Measurements from ENCODE around the gene TRIM47. TPM values are rescaled to one million over a fixed set of nuclear protein-coding genes. Genes with fewer than 3 reads are reported as not detected.

TRIM47 gene
- total RNA-seq, 2 donors from 2014 or later: 33.7 to 71.5 TPM

DNA sequence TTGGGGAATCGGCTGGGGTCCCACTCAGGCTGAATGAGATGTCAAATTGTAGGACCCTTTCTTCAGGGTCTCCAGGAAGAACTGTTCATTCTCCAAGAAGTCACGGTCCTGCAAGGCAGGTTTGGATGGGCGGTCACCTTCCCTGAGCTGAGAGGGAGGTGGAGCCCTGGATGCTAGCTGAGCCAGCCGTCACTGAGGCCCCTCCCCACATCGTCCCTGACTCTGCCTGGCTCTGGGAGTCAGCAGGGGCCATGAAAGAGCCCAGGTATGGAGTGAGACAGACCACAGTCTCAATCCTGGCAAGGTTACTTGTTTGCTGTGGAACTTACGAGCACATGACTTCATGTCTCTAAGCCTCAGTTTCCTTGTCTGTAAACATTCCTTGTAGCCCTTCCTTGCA is 32.3 kb upstream of the TRIM47 start:
- Histone ChIP-seq H3K4me1 (no peaks in the 10 kb centered on the region), H3K27ac (no peak overlapping the region), H3K27me3 (no peaks in the 10 kb centered on the region), H3K9me3 (no peaks in the 10 kb centered on the region), H3K4me3 (no peak overlapping the region), H3K9ac (ENCODE audit: low read depth in 2 of 2, low read length in 2 of 2) (no peak overlapping the region), H3K36me3 (no peaks in the 10 kb centered on the region)
- TF ChIP-seq, protein P1, sequence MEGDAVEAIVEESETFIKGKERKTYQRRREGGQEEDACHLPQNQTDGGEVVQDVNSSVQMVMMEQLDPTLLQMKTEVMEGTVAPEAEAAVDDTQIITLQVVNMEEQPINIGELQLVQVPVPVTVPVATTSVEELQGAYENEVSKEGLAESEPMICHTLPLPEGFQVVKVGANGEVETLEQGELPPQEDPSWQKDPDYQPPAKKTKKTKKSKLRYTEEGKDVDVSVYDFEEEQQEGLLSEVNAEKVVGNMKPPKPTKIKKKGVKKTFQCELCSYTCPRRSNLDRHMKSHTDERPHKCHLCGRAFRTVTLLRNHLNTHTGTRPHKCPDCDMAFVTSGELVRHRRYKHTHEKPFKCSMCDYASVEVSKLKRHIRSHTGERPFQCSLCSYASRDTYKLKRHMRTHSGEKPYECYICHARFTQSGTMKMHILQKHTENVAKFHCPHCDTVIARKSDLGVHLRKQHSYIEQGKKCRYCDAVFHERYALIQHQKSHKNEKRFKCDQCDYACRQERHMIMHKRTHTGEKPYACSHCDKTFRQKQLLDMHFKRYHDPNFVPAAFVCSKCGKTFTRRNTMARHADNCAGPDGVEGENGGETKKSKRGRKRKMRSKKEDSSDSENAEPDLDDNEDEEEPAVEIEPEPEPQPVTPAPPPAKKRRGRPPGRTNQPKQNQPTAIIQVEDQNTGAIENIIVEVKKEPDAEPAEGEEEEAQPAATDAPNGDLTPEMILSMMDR (IDR thresholded peaks at IDR 0.05): no peak
- DNase-seq: no peak
- intact Hi-C loops (cut with DNase I): no loop called here

DNA sequence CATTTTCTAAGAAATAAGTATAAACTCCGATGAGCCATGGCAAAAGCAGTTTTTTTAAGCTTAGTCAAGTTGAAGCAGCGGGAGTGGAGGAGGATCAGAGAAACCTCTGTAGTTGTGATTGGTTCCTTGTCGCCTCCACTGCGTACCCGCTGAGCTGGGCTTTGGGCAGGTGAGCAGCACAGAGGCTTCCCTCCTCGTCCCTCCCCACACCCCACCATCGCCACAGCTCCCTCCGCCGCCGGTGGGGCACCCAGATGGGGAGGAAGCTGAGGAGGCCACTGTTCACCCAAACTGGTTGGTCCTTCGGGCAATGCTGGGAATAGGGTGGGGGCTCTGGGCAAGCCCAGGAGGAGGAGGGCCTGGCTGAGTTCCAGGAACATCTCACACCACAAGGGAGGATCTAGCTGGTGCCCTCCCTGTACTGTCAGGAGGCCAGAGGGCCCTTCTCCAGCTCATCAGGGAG is 31.5 kb upstream of the TRIM47 start:
- no peaks in the 10 kb centered on the region for H3K36me3 ChIP-seq
- H3K9me3 ChIP-seq: no peaks in the 10 kb centered on the region
- no peak for DNase-seq
- TF ChIP-seq, protein P1 (IDR thresholded peaks at IDR 0.05): no peak
- no peaks in the 10 kb centered on the region for H3K4me1 ChIP-seq
- H3K27me3 ChIP-seq: no peaks in the 10 kb centered on the region
- intact Hi-C loops (cut with DNase I): no loop called here
- H3K27ac ChIP-seq: no peak overlapping the region
- H3K4me3 ChIP-seq: no peak overlapping the region
- no peak overlapping the region for H3K9ac ChIP-seq (ENCODE audit: low read depth in 2 of 2, low read length in 2 of 2)

DNA sequence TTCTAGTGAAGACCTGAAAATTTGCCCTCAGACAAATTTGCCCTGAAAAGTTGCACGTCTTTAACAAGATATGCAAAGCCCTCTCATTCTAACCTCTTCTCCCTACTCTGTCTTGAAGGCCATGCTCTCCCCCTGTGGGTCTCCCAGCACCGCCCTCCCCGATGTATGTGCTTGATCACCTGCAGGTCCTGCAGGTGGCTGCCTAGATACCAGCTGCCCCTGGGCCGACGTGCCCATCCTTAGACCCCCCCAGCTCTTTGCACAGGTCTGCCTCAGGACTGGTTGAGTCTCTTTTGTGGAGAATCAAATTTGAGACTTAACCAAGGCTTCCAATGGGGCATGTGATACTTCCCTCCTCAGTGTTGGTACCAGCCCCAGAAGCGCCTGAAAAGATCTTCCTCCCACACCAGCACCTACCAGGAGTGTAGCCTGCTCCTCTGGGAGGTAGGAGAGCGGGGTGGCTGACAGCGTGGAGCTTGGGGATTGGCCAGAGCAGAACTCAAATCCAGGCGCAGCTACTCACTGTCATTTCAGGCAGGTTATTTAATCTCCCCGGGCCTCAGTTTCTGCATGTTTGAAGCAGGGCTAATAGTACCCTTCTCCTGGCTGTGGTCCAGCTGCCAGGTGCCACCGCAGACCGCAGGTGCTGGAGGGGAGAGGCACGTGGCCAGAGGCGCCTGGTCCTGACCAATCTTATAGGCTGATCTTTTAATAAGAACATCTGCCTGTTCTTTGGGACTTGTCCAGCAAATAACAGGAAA is 30.9 kb upstream of the TRIM47 start:
- intact Hi-C loops (cut with DNase I): no loop called here
- Histone ChIP-seq H3K4me3 (no peak overlapping the region), H3K4me1 (no peaks in the 10 kb centered on the region), H3K36me3 (no peaks in the 10 kb centered on the region), H3K9ac (ENCODE audit: low read depth in 2 of 2, low read length in 2 of 2) (no peak overlapping the region), H3K27me3 (no peaks in the 10 kb centered on the region), H3K27ac (no peak overlapping the region), H3K9me3 (no peaks in the 10 kb centered on the region)
- DNase-seq: no peak
- TF ChIP-seq, protein P1 (IDR thresholded peaks at IDR 0.05): no peak

DNA sequence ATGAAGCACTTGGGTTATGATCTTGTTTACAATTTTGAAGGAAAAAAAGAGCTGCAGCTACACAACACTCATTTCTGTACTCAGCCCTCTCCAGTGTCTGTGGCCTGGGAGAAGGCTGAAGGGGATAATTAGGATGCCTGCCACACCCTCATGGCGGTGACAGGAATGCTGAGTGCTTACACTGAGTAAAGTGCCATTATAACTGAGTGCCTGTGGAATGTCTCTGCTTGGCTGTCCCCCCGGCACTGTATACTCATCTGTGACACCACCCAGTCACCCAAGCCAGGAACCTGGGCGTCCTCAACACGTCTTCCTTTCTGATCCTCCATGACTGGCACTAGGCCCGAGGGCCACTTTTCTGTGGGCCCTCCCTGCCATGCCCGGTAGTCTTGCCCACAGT is 29.8 kb upstream of the TRIM47 start:
- H3K9me3 ChIP-seq: no peaks in the 10 kb centered on the region
- TF ChIP-seq, protein P1 (IDR thresholded peaks at IDR 0.05): no peak
- H3K4me3 ChIP-seq: no peak overlapping the region
- intact Hi-C loops (cut with DNase I): no loop called here
- DNase-seq: no peak
- no peak overlapping the region for H3K9ac ChIP-seq (ENCODE audit: low read depth in 2 of 2, low read length in 2 of 2)
- H3K36me3 ChIP-seq: no peaks in the 10 kb centered on the region
- H3K27ac ChIP-seq: no peak overlapping the region
- H3K4me1 ChIP-seq: peaks cover 5% of the 10 kb centered on the region
- H3K27me3 ChIP-seq: no peaks in the 10 kb centered on the region

DNA sequence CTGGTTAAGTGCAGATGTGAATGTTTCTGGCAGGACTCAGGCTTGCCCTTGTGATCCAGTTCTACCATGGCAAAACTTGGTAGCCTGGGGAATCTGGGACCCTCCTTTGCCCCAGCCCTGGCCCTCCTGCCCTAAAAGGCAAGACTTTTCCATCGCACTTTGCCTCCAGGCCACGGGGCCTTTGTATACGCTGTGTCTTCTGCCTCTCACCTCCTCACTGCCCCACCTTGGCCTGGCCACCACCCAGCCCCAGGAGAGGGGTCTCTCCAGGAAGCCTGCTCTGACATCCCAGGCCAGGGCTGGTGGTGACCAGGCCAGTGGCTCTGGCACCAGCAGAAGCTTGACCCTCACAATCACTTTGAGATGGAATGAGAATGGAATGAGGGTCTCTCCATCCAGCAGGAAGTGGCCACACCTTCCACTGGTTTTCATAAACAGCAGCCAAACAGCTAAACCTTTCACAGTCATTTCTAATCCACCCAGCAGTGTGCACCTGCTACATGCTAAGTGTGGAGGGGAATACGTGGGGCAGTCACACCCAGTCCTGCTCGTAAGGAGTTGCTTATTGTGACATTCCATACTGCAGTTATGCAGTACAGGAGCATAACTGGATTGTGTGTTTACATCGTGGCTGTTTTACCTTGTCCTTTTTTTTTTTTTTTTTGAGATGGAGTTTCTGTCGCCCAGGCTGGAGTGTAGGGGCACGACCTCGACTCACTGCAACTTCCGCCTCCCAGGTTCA is 27.9 kb upstream of the TRIM47 start:
- H3K27ac ChIP-seq: peak overlapping the region; percentile 7
- H3K4me1 ChIP-seq: peaks cover 5% of the 10 kb centered on the region
- no peaks in the 10 kb centered on the region for H3K27me3 ChIP-seq
- no peak for DNase-seq
- no peaks in the 10 kb centered on the region for H3K9me3 ChIP-seq
- intact Hi-C loops (cut with DNase I): loop anchor here (2.0 kb wide), 1 partner anchor 100 kb away; no protein-coding TSS in a partner anchor
- TF ChIP-seq, protein P1 (IDR thresholded peaks at IDR 0.05): no peak
- no peaks in the 10 kb centered on the region for H3K36me3 ChIP-seq
- peak overlapping the region in 1 of 2 donors; percentile 8 for H3K9ac ChIP-seq (ENCODE audit: low read depth in 2 of 2, low read length in 2 of 2)
- H3K4me3 ChIP-seq: no peak overlapping the region

All from colonic mucosa (tissue), 4 donors.